Right lobe of liver (tissue), 6 donors: Measurements from ENCODE around the gene ZNF12. TPM values are rescaled to one million over a fixed set of nuclear protein-coding genes. Genes with fewer than 3 reads are reported as not detected.

Source experiments
- ATAC-seq, 4 donors: fragments of 200-7000 bp; cut with Tn5 transposase; one replicate each; pipeline ENCODE4 v1.9.1; 2020; ENCODE audit warnings: mild to moderate bottlenecking in 4 of 4, moderate library complexity in 4 of 4
- DNase-seq, 3 donors: peaks; one replicate each; pipeline ENCODE4 v3.0.0-alpha.2; 2020
- H3K27ac ChIP-seq, 3 donors: fragments of 200-600 bp; one replicate each; pipeline ENCODE4 v1.8.0; 2022
- H3K27me3 ChIP-seq, 2 donors: fragments of 200-600 bp; one replicate each; pipeline ENCODE4 v1.8.0; 2022
- H3K36me3 ChIP-seq, 4 donors: fragments of 200-600 bp; sonication (generic) in 1 of 4; one replicate each; pipeline versions ENCODE4 v1.5.1 to v1.8.0; 2017 to 2022; ENCODE audit warnings: control low read depth in 1 of 4
- H3K4me1 ChIP-seq, 4 donors: fragments of 200-600 bp; sonication (generic) in 1 of 4; one replicate each; pipeline versions ENCODE4 v1.5.1 to v1.8.0; 2017 to 2022; ENCODE audit warnings: control low read depth in 1 of 4
- H3K4me3 ChIP-seq, 3 donors: fragments of 200-600 bp; one replicate each; pipeline ENCODE4 v1.8.0; 2022
- H3K9me3 ChIP-seq, 4 donors: fragments of 200-600 bp; sonication (generic) in 1 of 4; one replicate each; pipeline versions ENCODE4 v1.5.1 to v1.8.0; 2017 to 2022; ENCODE audit warnings: control low read depth in 1 of 4
- POLR2A ChIP-seq: fragments of 450-650 bp; IDR thresholded peaks from one replicate; pipeline ENCODE4 v1.6.1; 2017; ENCODE audit warnings: antibody characterized with exemption, mild to moderate bottlenecking
- WGBS: methylation state at CpG from one replicate; pipeline ENCODE4 v1.1.6; 2018; ENCODE audit warnings: low coverage, low lambda C conversion rate; ENCODE audit not compliant: insufficient coverage; ENCODE audit errors: missing lambda C conversion rate; 5-methylcytosine and 5-hydroxymethylcytosine counted together
- intact Hi-C, 2 donors: fragments of 100-400 bp; cut with DNase I; formaldehyde crosslinking; loops; one replicate each; pipeline versions ENCODE4 v1.11.2 to v1.14.1; 2022
- total RNA-seq, 6 experiments: library from RNA; depleted of rRNA in 2 of 6; stranded (reverse); fragments of >200 nt in 2 of 6; fragmentation: NEBNext Ultra II Directional in 3 of 6; extraction: Animal tissue kit (Norgen Biotek cat#: 25700) in 3 of 6; gene quantifications; one replicate each; pipeline versions ENCODE4 v1.1.0 to v1.2.4, GENCODE V29; 2016 to 2023
- TF ChIP-seq, protein P1 (sequence below), 4 donors: fragments of 200-600 bp in 3 of 4; fragments of 450-650 bp in 1 of 4; IDR thresholded peaks; one replicate each; pipeline versions ENCODE4 v1.5.1 to v1.8.0; 2016 to 2022; ENCODE audit warnings: antibody characterized with exemption in 4 of 4, mild to moderate bottlenecking in 2 of 4
- donor health status: DM: no; HTN: yes; CAD: no.
- donor health status: DM: no; HTN: no; CAD: no.
- donor health status: DM: no; HTN: no; CAD: no.
- donor health status: DM: no; HTN: yes; CAD: no.
- donor health status: DM: no; HTN: yes; CAD: no.

Gene ZNF12
- total RNA-seq, 6 experiments from 2014 or later, result 5.4 to 11.1 (median 10.5) TPM

- Histone ChIP-seq H3K27ac (no peak overlapping the region), H3K4me3 (no peak overlapping the region), H3K36me3 (peaks cover 0 to 33% (median 10%) of the 10 kb centered on the region in 4 donors), H3K9me3 (no peaks in the 10 kb centered on the region), H3K27me3 (no peaks in the 10 kb centered on the region), H3K4me1 (no peaks in the 10 kb centered on the region)
- no peak for TF ChIP-seq POLR2A
- TF ChIP-seq, protein P1, sequence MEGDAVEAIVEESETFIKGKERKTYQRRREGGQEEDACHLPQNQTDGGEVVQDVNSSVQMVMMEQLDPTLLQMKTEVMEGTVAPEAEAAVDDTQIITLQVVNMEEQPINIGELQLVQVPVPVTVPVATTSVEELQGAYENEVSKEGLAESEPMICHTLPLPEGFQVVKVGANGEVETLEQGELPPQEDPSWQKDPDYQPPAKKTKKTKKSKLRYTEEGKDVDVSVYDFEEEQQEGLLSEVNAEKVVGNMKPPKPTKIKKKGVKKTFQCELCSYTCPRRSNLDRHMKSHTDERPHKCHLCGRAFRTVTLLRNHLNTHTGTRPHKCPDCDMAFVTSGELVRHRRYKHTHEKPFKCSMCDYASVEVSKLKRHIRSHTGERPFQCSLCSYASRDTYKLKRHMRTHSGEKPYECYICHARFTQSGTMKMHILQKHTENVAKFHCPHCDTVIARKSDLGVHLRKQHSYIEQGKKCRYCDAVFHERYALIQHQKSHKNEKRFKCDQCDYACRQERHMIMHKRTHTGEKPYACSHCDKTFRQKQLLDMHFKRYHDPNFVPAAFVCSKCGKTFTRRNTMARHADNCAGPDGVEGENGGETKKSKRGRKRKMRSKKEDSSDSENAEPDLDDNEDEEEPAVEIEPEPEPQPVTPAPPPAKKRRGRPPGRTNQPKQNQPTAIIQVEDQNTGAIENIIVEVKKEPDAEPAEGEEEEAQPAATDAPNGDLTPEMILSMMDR (IDR thresholded peaks at IDR 0.05), result no peak
- 95% methylated on average over 5 of the region's 14 CpGs for WGBS
- no peak for DNase-seq
- intact Hi-C loops, result no loop called here
- ATAC-seq, result no peak
Observed at GRCh38 chr7:6647541-6647940, 59.2 kb downstream of the ZNF12 start.

- ATAC-seq, result no peak
Observed at GRCh38 chr7:6647080-6647479, 59.7 kb downstream of the ZNF12 start.

DNA sequence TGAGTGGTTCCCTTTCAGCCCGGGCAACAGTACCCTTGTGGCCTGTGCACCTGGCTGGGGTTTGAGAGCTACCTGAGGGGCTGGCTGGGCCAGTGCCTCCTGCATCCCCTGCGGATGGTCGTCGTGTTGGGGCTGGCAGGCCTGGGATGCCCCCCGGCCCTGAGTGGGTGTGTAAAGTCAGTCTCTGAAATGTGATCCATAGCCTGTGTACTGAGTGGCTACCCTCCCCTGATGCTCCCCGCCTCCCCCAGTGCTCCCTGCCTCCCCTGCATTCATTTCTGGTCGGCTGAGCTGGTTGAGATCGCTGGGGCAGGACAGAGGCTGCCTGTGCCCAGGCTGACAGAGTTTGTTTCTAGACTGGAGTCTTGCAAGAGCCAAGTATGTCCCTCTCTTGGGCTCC lies 60.3 kb downstream of the ZNF12 start:
- peaks cover 0 to 30% (median 7%) of the 10 kb centered on the region in 4 donors for H3K36me3 ChIP-seq
- no peak overlapping the region for H3K27ac ChIP-seq
- intact Hi-C loops, result no loop called here
- H3K4me1 ChIP-seq, result no peaks in the 10 kb centered on the region
- no peak for TF ChIP-seq POLR2A
- no peak for DNase-seq
- no peaks in the 10 kb centered on the region for H3K9me3 ChIP-seq
- no peak overlapping the region for H3K4me3 ChIP-seq
- no peak for ATAC-seq
- WGBS, result 80% methylated on average over 2 of the region's 8 CpGs
- H3K27me3 ChIP-seq, result no peaks in the 10 kb centered on the region

More at GRCh38 chr7:6647080-6647479, 59.7 kb downstream of the ZNF12 start:
- 80% methylated on average over 1 of the region's 8 CpGs for WGBS
- no peak for DNase-seq
- Histone ChIP-seq H3K4me3 (no peak overlapping the region), H3K4me1 (no peaks in the 10 kb centered on the region), H3K9me3 (no peaks in the 10 kb centered on the region), H3K27me3 (no peaks in the 10 kb centered on the region), H3K27ac (no peak overlapping the region), H3K36me3 (peaks cover 0 to 30% (median 9%) of the 10 kb centered on the region in 4 donors)
- TF ChIP-seq, protein P1 (IDR thresholded peaks at IDR 0.05), result no peak
- TF ChIP-seq POLR2A, result no peak
- intact Hi-C loops, result no loop called here

DNA sequence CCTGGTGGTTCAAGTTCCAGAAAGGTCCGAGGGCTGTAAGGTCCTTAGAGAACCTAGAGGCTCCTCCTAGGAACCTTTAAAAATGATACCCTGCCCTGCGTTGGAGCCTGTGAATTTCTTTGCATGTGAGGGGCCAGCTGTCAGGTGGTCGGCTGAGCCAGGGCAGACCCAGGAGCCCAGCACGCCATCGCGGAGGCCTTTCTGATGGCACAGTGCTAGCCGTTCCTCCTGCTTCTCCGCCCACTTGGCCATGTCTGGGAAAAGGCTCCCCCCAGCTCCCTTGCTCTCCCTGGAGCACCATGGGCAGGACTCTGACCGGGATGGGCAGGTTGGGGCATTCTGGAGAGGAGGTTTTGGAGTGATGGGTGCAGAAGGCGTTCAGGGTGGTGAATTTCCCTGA lies 62.0 kb downstream of the ZNF12 start:
- TF ChIP-seq, protein P1 (IDR thresholded peaks at IDR 0.05), result no peak
- no peak for TF ChIP-seq POLR2A

DNA sequence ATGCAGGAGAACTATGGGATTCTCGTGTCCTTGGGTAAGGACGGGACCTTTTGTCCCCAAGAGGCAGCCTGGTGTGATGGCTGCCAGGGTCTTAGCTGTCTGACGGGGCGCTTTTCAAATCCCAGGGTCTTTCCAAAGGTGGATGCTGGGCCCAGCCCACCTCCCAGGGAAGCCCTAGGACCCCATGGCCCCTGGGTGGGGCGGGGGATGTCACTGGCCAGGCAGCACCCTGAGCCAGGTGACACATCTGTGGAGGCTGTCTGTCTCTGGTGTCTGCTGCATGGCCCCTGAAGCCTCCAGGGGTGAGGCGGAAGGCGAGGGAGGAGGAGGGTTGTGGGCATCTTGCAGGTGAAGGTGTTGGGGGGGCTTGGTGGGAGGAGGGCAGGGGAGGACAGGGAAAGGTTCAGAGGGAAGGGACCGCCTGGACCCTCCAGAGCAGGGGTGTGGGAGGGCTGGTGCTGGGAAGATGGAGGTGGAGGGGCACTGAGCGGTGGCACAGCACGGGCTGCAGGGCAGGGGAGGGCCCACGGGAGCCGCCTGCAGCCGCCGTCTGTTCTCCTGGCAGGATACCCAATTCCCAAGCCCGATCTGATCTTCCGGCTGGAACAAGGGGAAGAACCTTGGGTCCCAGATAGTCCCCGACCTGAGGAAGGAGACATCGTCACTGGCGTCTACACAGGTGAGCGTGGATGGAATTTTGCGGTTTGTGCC lies 62.7 kb downstream of the ZNF12 start:
- Histone ChIP-seq H3K36me3 (peaks cover 0 to 37% (median 7%) of the 10 kb centered on the region in 4 donors), H3K27me3 (no peaks in the 10 kb centered on the region), H3K9me3 (no peaks in the 10 kb centered on the region), H3K4me1 (no peaks in the 10 kb centered on the region), H3K27ac (no peak overlapping the region), H3K4me3 (no peak overlapping the region)
- WGBS, result 96% methylated on average over 5 of the region's 21 CpGs
- intact Hi-C loops, result no loop called here
- ATAC-seq (no peak), DNase-seq (no peak)
- TF ChIP-seq, protein P1 (IDR thresholded peaks at IDR 0.05), result no peak
- TF ChIP-seq POLR2A, result no peak

More for the DNA sequence above, 62.0 kb downstream of the ZNF12 start:
- DNase-seq (no peak), ATAC-seq (no peak)
- no peaks in the 10 kb centered on the region for H3K4me1 ChIP-seq
- intact Hi-C loops, result no loop called here
- no peak overlapping the region for H3K27ac ChIP-seq
- no peak overlapping the region for H3K4me3 ChIP-seq
- H3K36me3 ChIP-seq, result peaks cover 0 to 37% (median 7%) of the 10 kb centered on the region in 4 donors
- 80% methylated on average over 1 of the region's 10 CpGs for WGBS
- no peaks in the 10 kb centered on the region for H3K9me3 ChIP-seq
- H3K27me3 ChIP-seq, result no peaks in the 10 kb centered on the region
